Measurements from ENCODE around the gene CYP1B1.
"Not testable (repeated sequence)": the region's sequence is repeated elsewhere in the genome, so short reads cannot be mapped to it uniquely, and the experiment has no call there.

The CYP1B1 gene

GRCh38 chr2:38093527-38094165 is 17.7 kb upstream of the CYP1B1 start:
- no peak overlapping the region for H3K4me3 ChIP-seq (ENCODE audit: low read length)
- no peak for TF ChIP-seq ZNF274 (IDR thresholded peaks at IDR 0.05; ENCODE audit: low read depth, low read length)

DNA sequence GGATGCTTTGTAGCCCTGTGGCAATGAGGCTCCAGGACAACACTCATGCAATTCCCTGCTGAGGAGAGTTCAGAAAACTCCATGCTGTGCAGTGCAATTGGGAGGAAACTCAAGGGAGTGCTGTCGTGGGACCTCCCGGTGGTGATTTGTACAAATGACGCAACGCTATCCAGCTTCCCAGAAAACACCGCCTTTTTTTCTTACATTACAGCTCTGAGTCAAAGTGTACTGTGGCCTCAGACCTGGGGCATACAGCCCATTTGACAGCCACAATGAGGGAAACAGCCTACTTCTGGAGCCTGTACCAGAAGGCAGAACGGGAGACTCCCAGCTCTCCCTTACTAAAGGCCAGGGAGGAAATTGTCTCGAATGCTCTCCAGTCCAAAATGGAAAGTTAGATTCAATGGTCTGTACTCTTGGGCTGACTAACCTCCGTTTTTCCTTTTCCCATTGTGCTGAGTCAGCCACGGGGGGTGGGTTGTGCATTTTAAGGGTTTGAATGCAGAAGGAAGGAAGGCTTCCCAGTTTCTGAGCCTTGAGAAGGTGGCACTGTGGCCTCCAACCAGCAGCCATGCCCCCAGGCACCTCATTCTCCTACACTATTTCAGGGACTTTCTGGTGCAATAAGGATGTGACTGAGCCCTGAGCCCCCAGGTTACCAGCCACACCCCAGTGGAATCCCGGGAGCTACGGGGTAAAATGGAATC is 16.4 kb upstream of the CYP1B1 start:
- no peak overlapping the region for H3K4me3 ChIP-seq (ENCODE audit: low read length)
- no peak for TF ChIP-seq ZNF274 (IDR thresholded peaks at IDR 0.05; ENCODE audit: low read depth, low read length)

GRCh38 chr2:38091760-38092159 is 15.8 kb upstream of the CYP1B1 start:
- H3K4me3 ChIP-seq (ENCODE audit: low read length) = no peak overlapping the region

GRCh38 chr2:38090928-38091327 is 15.0 kb upstream of the CYP1B1 start:
- TF ChIP-seq ZNF274 (IDR thresholded peaks at IDR 0.05; ENCODE audit: low read depth, low read length) = no peak
- no peak overlapping the region for H3K4me3 ChIP-seq (ENCODE audit: low read length)

More at GRCh38 chr2:38091760-38092159, 15.8 kb upstream of the CYP1B1 start:
- TF ChIP-seq ZNF274 (IDR thresholded peaks at IDR 0.05; ENCODE audit: low read depth, low read length) = no peak

GRCh38 chr2:38090212-38090611 is 14.3 kb upstream of the CYP1B1 start:
- not testable (repeated sequence) for H3K4me3 ChIP-seq (ENCODE audit: low read length)

- H3K4me3 ChIP-seq (ENCODE audit: low read length) = not testable (repeated sequence)
Observed at GRCh38 chr2:38085998-38086698, 10.2 kb upstream of the CYP1B1 start.

GRCh38 chr2:38084556-38084955 is 8.6 kb upstream of the CYP1B1 start:
- not testable (repeated sequence) for H3K4me3 ChIP-seq (ENCODE audit: low read length)

- not testable (repeated sequence) for H3K4me3 ChIP-seq (ENCODE audit: low read length)
Observed at GRCh38 chr2:38082727-38083126, 6.8 kb upstream of the CYP1B1 start.

GRCh38 chr2:38080346-38080745 is 4.4 kb upstream of the CYP1B1 start:
- TF ChIP-seq ZNF274 (IDR thresholded peaks at IDR 0.05; ENCODE audit: low read depth, low read length) = no peak
- H3K4me3 ChIP-seq (ENCODE audit: low read length) = no peak overlapping the region

DNA sequence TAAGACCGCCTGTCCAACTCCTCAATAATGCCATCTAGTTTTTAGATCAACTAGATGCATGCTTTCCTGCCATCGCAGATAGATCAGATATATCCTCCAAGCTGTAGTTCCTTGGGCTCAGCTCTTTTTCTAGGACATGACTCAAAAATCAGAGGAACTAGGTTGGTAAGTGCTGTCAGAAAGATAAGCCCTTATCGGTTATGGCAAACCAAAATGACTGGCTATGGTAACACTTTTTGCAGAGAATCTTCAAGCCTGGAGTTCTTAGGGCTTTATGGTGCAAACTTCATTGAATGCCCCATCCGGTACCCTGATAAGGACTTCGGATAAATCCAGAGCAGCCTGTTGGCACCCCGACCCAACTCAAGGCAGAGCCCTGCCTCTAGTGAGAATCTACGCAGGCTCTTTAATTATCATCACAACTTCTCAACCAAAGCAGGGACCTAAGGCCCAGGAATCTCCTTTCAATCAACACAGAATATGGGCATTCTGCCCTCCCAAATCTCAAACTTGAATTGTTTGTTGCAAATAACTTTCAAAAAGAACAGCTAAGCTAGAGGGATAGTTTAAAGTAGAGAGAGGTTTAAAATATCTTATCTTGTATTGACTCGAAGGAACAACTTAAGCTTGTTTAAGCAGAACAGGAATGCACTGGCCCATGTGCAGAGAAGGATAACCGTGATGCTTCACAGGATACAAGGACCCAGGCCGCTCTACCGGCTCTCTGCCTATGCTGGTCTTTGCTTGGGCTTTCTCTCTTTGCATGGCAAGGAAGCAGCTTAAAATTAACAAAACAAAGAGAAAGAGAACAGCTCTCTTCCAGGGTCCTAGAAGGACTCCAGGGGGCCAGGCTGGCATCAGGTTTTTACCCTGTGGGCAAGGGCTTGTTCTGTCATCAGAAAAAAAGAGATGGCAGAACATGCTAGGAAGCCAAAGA is 3.4 kb upstream of the CYP1B1 start:
- H3K4me3 ChIP-seq (ENCODE audit: low read length) = no peak overlapping the region
- no peak for TF ChIP-seq ZNF274 (IDR thresholded peaks at IDR 0.05; ENCODE audit: low read depth, low read length)

- no peak for TF ChIP-seq ZNF274 (IDR thresholded peaks at IDR 0.05; ENCODE audit: low read depth, low read length)
- H3K4me3 ChIP-seq (ENCODE audit: low read length) = peak overlapping the region; percentile 50; the same call in 1 of the 2 replicates
Observed at GRCh38 chr2:38077431-38077769, 1.4 kb upstream of the CYP1B1 start.

- H3K4me3 ChIP-seq (ENCODE audit: low read length) = peak overlapping the region; percentile 57; the same call in 1 of the 2 replicates
- no peak for TF ChIP-seq ZNF274 (IDR thresholded peaks at IDR 0.05; ENCODE audit: low read depth, low read length)
Observed at GRCh38 chr2:38076710-38077430, 919 bp upstream of the CYP1B1 start.

DNA sequence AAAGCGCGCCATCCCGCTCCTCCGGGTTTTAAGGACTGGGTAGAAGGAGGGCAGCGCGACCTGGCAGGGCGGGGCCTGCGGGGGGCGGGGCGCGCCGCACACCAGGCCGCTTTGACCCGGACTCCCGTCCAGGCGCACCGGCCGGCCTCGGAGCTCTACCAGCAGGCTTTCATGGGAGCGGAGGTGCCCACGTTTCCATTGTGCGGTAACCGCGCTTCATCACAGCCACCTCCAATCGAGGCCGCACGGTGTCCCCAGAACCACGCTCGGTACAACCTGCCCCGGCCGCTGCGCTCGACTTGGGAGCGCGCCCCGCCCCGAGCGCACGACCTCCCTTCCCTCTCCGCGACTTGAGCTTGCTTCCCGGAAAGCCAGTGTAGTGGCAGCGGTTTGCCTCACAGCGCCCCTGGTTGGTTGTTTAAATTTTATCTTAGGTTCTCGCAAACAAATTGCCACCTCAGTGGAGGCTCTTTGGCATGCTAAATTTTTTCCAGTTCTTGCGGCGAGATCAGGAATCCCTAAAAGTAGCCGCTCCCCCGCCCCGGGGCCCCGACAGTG is 280 bp upstream of the CYP1B1 start:
- TF ChIP-seq ZNF274 (IDR thresholded peaks at IDR 0.05; ENCODE audit: low read depth, low read length) = no peak
- H3K4me3 ChIP-seq (ENCODE audit: low read length) = peak overlapping the region; percentile 57; the same call in 1 of the 2 replicates
